Choroid plexus epithelial cell (primary cell): Measurements from ENCODE around the gene CIB4.

Experiments used
- DNase-seq: peaks from one replicate; pipeline ENCODE4 v3.0.0-alpha.2; 2010; ENCODE audit warnings: low read depth
- H3K4me3 ChIP-seq: 2 replicates; pipeline ENCODE4 v1.5.1; 2011; ENCODE audit warnings: low read depth, mild to moderate bottlenecking, control low read depth, low read length, moderate library complexity
- CTCF ChIP-seq: conservative IDR thresholded peaks from 2 replicates; pipeline ENCODE4 v1.5.1; 2011; ENCODE audit warnings: low read depth, mild to moderate bottlenecking, control low read depth, inconsistent platforms, low read length, moderate library complexity

CIB4 gene

DNA sequence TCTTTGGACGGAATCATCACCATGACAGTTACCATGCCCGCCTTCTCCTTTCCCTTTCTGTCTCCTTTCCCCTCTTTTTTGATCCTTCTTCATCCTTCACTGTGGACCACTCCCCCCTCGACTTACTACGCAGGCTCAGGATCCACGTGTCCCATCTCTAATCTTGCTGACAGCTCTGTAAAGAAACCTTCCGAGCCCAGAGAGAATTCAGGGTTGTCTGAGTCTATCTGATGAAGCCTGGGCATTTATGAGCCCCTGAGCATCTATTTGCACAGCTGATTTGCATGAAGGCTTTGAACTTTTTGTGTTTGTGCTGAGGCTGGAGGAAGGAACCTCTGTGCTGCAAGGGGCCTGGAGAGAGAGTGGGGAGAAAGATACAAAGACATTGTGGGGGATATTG, 50.7 kb downstream of the CIB4 start:
- no peak overlapping the region for H3K4me3 ChIP-seq
- no peak for TF ChIP-seq CTCF
- DNase-seq, result no peak

GRCh38 chr2:26588576-26588975, 52.6 kb downstream of the CIB4 start:
- no peak for DNase-seq
- no peak for TF ChIP-seq CTCF
- H3K4me3 ChIP-seq, result no peak overlapping the region

- no peak overlapping the region for H3K4me3 ChIP-seq
- TF ChIP-seq CTCF, result no peak
- no peak for DNase-seq
These were observed 53.2 kb downstream of the CIB4 start for GRCh38 chr2:26587994-26588393.

GRCh38 chr2:26585966-26586365, 55.2 kb downstream of the CIB4 start:
- H3K4me3 ChIP-seq, result no peak overlapping the region
- no peak for DNase-seq
- TF ChIP-seq CTCF, result no peak

DNA sequence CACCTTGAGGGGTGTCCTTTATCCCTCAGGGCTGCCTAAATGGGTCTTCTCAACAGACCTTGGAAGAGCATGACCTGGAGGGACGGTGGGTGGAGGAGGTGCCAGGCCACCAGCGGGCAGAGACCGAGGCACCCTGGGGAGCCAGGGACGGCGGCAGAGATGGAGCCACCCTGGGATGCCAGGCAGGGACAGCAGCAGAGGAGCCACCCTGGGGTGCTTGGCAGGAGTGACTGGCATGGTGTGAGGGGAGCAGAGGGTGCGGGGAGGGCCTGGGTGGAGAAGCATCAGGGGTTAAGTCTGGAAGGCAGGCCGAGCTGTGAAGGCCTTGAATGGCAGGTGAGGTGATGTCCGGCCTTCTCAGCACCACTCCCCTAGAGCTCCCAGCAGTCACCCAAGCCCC, 56.1 kb downstream of the CIB4 start:
- H3K4me3 ChIP-seq, result no peak overlapping the region
- DNase-seq, result no peak
- no peak for TF ChIP-seq CTCF

DNA sequence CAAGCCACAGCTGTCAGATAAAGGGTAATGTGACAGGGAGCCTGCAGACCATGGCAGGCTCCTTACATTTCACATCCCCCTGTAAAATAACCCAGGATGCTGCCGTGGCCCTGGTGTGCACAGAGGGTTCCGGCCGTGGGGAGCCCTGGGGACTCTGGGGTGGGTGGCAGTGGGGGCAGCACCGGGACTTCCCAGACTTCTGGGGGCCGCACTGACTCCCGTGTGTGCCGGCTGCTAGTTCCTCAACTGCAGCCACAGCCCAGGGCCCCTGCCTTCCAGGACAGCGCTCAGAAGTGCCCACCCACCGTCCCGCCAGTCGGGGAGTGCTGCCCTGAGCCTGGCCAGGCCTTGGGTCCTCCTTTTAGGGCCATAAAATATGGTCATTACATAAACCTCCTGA, 56.5 kb downstream of the CIB4 start:
- no peak for DNase-seq
- H3K4me3 ChIP-seq, result no peak overlapping the region
- TF ChIP-seq CTCF, result no peak

GRCh38 chr2:26584191-26584590, 57.0 kb downstream of the CIB4 start:
- TF ChIP-seq CTCF, result no peak
- no peak for DNase-seq
- H3K4me3 ChIP-seq, result no peak overlapping the region
